Neural crest cell (in vitro differentiated cells): ENCODE results near the gene GPR158. TPM values are rescaled to one million over a fixed set of nuclear protein-coding genes. Genes with fewer than 3 reads are reported as not detected.

Experiments used
- DNase-seq: peaks from one replicate; pipeline ENCODE4 v3.0.0; 2021; ENCODE audit warnings: low read depth, mixed read lengths, low spot score
- H3K27ac Mint-ChIP-seq: one replicate; pipeline ENCODE4 v1.8.0; 2021; ENCODE audit warnings: mild to moderate bottlenecking, mixed read lengths; ENCODE audit not compliant: unreplicated experiment
- H3K27me3 Mint-ChIP-seq: 2 replicates; pipeline ENCODE4 v1.8.0; 2021; ENCODE audit warnings: low read depth, mild to moderate bottlenecking, mixed read lengths
- H3K36me3 Mint-ChIP-seq: 2 replicates; pipeline ENCODE4 v1.8.0; 2021; ENCODE audit warnings: low read depth, mild to moderate bottlenecking, mixed read lengths
- H3K4me1 Mint-ChIP-seq: 2 replicates; pipeline ENCODE4 v1.8.0; 2021; ENCODE audit warnings: mixed read lengths
- H3K4me3 Mint-ChIP-seq: one replicate; pipeline ENCODE4 v1.8.0; 2021; ENCODE audit warnings: mild to moderate bottlenecking, mixed read lengths
- H3K9me3 Mint-ChIP-seq: 2 replicates; pipeline ENCODE4 v1.8.0; 2021; ENCODE audit warnings: mixed read lengths
- total RNA-seq: library from RNA; stranded (reverse); gene quantifications from 2 replicates; pipeline ENCODE4 v1.2.1, GENCODE V29; 2021
- TF ChIP-seq, protein P1 (sequence below): fragments of 200-600 bp; sonication (generic); conservative IDR thresholded peaks from 2 replicates; pipeline ENCODE4 v1.5.0; 2021; ENCODE audit warnings: antibody characterized with exemption, mild to moderate bottlenecking

The GPR158 gene
- total RNA-seq, 1 donor from 2014 or later, result 0.26 TPM

DNA sequence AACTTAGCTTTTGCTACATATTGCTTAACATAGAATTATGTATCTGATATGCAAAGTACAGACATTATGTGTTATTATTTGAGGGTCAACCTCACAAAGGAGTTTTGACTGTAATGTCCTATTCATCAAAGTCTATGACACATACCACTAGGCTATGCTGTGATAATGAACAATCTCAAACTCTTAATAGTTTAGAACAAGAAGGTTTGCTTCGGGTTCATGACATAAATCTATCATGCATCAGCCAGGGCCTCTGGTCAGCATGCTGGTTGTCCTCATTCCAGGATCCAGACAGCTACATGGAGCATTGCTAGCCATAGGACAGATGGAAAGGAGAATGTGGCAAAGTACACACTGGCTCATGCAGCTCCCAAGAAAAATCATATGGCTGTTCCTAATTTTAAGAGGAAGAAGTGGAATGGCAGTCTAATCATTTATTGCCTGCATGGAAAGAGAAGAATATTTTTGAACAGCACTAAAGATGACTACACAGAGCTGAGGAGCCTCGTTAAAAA lies 332.1 kb downstream of the GPR158 start:
- Mint-ChIP-seq H3K9me3 (no peaks in the 10 kb centered on the region), H3K4me3 (no peak overlapping the region), H3K36me3 (no peaks in the 10 kb centered on the region), H3K27ac (no peak overlapping the region), H3K4me1 (peaks cover 5% of the 10 kb centered on the region), H3K27me3 (no peaks in the 10 kb centered on the region)
- TF ChIP-seq, protein P1, sequence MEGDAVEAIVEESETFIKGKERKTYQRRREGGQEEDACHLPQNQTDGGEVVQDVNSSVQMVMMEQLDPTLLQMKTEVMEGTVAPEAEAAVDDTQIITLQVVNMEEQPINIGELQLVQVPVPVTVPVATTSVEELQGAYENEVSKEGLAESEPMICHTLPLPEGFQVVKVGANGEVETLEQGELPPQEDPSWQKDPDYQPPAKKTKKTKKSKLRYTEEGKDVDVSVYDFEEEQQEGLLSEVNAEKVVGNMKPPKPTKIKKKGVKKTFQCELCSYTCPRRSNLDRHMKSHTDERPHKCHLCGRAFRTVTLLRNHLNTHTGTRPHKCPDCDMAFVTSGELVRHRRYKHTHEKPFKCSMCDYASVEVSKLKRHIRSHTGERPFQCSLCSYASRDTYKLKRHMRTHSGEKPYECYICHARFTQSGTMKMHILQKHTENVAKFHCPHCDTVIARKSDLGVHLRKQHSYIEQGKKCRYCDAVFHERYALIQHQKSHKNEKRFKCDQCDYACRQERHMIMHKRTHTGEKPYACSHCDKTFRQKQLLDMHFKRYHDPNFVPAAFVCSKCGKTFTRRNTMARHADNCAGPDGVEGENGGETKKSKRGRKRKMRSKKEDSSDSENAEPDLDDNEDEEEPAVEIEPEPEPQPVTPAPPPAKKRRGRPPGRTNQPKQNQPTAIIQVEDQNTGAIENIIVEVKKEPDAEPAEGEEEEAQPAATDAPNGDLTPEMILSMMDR, result no peak
- DNase-seq, result no peak

DNA sequence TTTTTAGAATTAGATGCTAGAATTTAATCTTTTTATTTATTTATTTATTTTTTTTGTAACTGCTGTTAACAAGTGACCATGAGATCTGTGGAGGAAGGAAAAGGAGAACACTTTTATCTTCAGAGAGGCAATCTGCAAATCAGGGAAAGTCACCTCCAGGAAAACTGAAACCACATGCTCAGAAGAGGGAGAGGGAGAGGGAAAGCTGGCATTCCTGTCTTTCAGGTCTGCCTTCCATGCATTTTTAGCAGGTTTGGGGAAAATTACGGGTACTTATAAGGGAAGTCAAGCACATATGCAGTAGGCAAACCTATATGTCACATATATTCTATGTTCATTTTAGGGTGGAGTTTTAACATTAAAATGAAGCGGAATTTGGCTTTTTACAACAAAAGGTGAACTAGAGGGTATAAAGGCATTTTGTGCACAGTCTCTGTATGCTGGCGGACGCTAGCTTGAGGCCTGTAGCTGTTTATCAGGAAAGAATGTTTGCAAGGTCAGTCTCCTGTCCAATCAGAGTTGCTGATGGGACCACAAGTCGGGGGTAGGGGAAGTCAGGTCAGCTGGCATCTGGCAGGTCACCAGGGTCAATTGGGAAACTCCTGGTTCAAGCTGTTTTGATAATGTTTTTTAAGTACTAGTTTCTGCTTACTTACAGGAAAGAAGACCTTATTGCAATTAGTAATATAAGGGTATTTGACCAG lies 333.5 kb downstream of the GPR158 start:
- H3K27me3 Mint-ChIP-seq, result no peaks in the 10 kb centered on the region
- H3K9me3 Mint-ChIP-seq, result no peaks in the 10 kb centered on the region
- DNase-seq, result no peak
- H3K4me3 Mint-ChIP-seq, result no peak overlapping the region
- no peaks in the 10 kb centered on the region for H3K36me3 Mint-ChIP-seq
- TF ChIP-seq, protein P1, result no peak
- no peak overlapping the region for H3K27ac Mint-ChIP-seq
- H3K4me1 Mint-ChIP-seq, result peaks cover 5% of the 10 kb centered on the region

DNA sequence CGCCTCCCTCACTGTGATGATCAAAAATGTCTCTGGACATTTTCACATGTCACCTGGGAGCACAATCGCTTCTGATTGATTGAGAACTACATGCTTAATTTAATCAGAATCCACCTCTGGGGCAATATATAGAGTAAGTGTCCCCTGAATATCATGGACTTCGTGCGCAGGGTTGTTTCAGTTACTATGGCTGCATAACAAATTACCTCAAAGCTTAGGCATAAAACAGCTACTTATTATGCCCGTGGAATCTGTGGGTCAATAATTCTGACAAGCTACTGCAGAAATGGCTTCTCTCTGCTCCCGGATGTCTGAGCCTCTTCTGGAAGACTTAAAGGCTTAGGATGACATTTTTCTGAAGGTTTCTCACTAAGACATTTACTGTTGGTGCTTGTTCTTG lies 334.4 kb downstream of the GPR158 start:
- Mint-ChIP-seq H3K36me3 (no peaks in the 10 kb centered on the region), H3K27ac (no peak overlapping the region), H3K4me1 (peaks cover 5% of the 10 kb centered on the region), H3K27me3 (no peaks in the 10 kb centered on the region), H3K4me3 (no peak overlapping the region), H3K9me3 (no peaks in the 10 kb centered on the region)
- DNase-seq, result no peak
- TF ChIP-seq, protein P1, result no peak

DNA sequence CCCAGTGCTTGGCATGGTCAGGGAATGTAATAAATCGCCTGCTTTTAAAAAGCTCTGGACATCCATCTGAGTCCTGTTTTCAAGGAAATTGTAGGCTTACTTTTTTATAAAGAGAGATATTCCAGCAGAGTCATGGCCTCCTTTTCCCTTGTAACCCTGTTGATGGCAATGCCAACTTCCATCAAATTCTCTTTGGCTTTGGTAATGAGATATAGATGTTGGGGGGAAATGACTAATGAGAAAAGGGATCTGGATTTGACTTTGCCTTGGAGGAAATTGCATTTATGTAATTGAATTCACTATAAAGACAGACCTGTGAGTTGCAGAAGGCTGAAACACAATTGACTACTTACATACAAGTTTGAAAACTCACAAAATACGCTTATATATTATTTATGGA lies 347.5 kb downstream of the GPR158 start:
- TF ChIP-seq, protein P1, result no peak
- Mint-ChIP-seq H3K27ac (no peak overlapping the region), H3K4me3 (no peak overlapping the region), H3K9me3 (peaks cover 5% of the 10 kb centered on the region), H3K36me3 (peaks cover 8% of the 10 kb centered on the region), H3K27me3 (no peaks in the 10 kb centered on the region), H3K4me1 (peaks cover 3% of the 10 kb centered on the region)
- DNase-seq, result no peak

DNA sequence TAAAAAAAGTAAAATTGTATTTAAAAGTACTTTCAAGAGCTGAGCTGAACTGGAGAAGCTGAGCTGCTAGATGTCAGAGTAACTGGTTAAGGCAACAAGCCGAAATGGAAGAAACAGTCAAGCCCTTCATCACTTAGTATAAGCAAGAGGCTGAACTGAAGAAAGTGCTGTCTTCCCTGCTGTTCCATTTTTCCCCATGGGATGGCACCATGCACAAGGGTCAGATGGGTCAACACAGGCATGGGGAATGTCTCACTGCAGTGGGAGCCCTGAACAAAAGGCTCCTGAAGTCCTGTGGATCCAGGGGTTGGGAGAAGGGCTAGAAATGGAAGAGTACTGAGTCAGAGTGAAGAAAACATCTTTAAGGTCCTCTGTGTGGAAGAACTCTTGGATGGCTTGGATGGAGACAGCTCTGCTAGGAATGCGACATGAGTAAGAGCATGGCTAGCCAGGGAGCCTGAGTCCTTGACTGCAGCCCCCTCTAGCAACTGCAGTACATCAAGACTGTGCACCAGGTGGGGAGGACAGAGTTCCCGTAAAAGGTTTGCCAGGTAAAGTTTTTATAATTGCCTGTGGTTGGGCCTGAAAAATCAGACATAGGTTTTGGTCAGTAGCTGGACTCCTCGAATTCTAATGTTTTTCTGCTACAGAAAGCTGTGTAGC lies 348.3 kb downstream of the GPR158 start:
- no peak for DNase-seq
- H3K36me3 Mint-ChIP-seq, result peaks cover 8% of the 10 kb centered on the region

More for the DNA sequence above, 348.3 kb downstream of the GPR158 start:
- H3K27ac Mint-ChIP-seq, result no peak overlapping the region
- H3K27me3 Mint-ChIP-seq, result no peaks in the 10 kb centered on the region
- peaks cover 5% of the 10 kb centered on the region for H3K9me3 Mint-ChIP-seq
- TF ChIP-seq, protein P1, result peak; percentile 31
- peaks cover 3% of the 10 kb centered on the region for H3K4me1 Mint-ChIP-seq
- H3K4me3 Mint-ChIP-seq, result no peak overlapping the region
